ENCODE data around the gene USO1.
A peak's percentile ranks its signal among the peaks of the same experiment; 100 is the strongest.
"Not testable (repeated sequence)": the region's sequence is repeated elsewhere in the genome, so short reads cannot be mapped to it uniquely, and the experiment has no call there.

USO1 gene

DNA sequence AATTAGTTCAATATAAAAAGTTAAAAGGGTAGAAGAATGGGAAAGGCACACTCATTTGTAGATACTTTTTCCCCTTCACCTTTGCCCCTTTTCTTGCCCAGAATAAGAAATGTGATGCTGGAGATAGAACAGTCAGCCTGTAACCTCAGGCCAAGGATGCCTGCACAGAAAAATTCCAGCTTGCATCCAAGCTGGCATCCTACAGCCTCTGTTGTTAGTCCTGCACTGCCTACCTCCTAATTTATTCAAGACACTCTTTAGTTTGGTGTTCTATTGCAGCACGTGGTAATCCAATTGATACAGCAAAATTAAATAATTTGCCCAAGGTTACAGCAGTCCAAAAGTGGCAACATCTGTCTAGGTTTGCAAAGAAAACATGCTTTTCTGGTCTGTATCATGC is 9.7 kb upstream of the USO1 start:
- DNase-seq (ENCODE audit: insufficient read length, low spot score): no peak
- peak; percentile 71 for FAIRE-seq
- TF ChIP-seq POLR2AphosphoS5 (IDR thresholded peaks at IDR 0.05; ENCODE audit: low read depth, low read length) (no peak), POU2F2 (IDR thresholded peaks at IDR 0.05; ENCODE audit: low read depth, low read length) (no peak), TAF1 (IDR thresholded peaks at IDR 0.05; ENCODE audit: low read depth, low read length) (no peak), POLR2A (IDR thresholded peaks at IDR 0.05; ENCODE audit: low read depth, low read length) (no peak), PAX5 (IDR thresholded peaks at IDR 0.05; ENCODE audit: insufficient read depth, low read length, severe bottlenecking) (no peak), SPI1 (IDR thresholded peaks at IDR 0.05; ENCODE audit: low read depth, low read length) (no peak)

DNA sequence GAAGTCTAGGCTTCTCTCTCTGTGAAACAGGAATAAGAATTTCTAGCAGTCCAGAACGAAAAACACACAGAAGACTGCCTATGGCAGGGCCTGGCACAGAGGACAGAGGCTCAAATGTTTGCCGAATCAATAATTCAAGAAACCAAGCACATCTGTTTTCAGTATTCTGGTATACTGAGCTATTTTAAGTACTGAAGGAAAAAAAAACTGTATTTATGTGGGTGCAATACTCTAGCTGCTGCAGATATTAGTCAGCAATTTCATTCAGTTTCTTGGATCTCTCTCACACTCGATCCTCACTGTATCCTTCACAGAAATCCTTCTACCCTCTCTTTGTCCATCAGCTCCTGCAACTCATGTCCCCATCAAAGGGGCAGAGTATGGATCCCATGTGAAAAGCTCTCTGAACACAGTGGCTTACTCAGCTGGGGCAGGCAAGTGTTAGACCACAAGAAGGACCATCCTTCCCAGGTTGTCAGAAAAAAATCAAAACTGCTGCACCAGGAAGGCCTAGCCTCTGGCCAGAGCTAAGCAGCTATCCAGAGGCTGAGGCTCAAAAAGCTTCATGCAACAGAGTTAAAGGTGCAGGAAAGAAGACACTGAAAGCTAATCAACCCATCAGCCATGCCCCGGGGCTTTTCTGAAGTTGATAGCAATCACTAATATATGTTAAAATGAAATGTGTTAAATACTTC is 9.1 kb upstream of the USO1 start:
- TF ChIP-seq TAF1 (IDR thresholded peaks at IDR 0.05; ENCODE audit: low read depth, low read length) (no peak), POLR2AphosphoS5 (IDR thresholded peaks at IDR 0.05; ENCODE audit: low read depth, low read length) (no peak), POU2F2 (IDR thresholded peaks at IDR 0.05; ENCODE audit: low read depth, low read length) (no peak), PAX5 (IDR thresholded peaks at IDR 0.05; ENCODE audit: insufficient read depth, low read length, severe bottlenecking) (no peak), POLR2A (IDR thresholded peaks at IDR 0.05; ENCODE audit: low read depth, low read length) (no peak), SPI1 (IDR thresholded peaks at IDR 0.05; ENCODE audit: low read depth, low read length) (no peak)
- DNase-seq (ENCODE audit: insufficient read length, low spot score): no peak
- FAIRE-seq: no peak

DNA sequence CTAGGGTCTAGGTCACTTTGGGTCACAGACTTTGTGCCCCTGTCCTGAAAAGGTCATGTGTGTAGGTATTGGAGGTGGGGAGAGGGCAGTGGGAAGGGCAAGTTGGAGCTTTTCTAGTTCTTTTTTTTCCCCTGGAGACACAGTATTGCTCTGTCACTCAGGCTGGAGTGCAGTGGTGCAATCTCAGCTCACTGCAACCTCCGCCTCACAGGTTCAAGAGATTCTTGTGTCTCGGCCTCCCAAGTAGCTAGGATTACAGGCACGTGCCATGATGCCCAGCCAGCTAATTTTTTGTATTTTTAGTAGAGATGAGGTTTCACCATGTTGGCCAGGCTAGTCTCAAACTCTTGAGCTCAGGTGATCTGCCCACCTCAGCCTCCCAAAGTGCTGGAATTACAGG is 8.3 kb upstream of the USO1 start:
- FAIRE-seq; DNase-seq (ENCODE audit: insufficient read length, low spot score): not testable (repeated sequence)

GRCh38 chr4:75717408-75717807 is 7.0 kb upstream of the USO1 start:
- DNase-seq (ENCODE audit: insufficient read length, low spot score) (no peak), FAIRE-seq (no peak)
- TF ChIP-seq POLR2A (IDR thresholded peaks at IDR 0.05; ENCODE audit: low read depth, low read length) (no peak), PAX5 (IDR thresholded peaks at IDR 0.05; ENCODE audit: insufficient read depth, low read length, severe bottlenecking) (no peak), POU2F2 (IDR thresholded peaks at IDR 0.05; ENCODE audit: low read depth, low read length) (no peak), SPI1 (IDR thresholded peaks at IDR 0.05; ENCODE audit: low read depth, low read length) (no peak), POLR2AphosphoS5 (IDR thresholded peaks at IDR 0.05; ENCODE audit: low read depth, low read length) (no peak), TAF1 (IDR thresholded peaks at IDR 0.05; ENCODE audit: low read depth, low read length) (no peak)

GRCh38 chr4:75718529-75718928 is 5.8 kb upstream of the USO1 start:
- no peak for DNase-seq (ENCODE audit: insufficient read length, low spot score)
- no peak for FAIRE-seq
- TF ChIP-seq POLR2A (IDR thresholded peaks at IDR 0.05; ENCODE audit: low read depth, low read length): no peak
- TF ChIP-seq PAX5 (IDR thresholded peaks at IDR 0.05; ENCODE audit: insufficient read depth, low read length, severe bottlenecking): no peak
- no peak for TF ChIP-seq POLR2AphosphoS5 (IDR thresholded peaks at IDR 0.05; ENCODE audit: low read depth, low read length)
- no peak for TF ChIP-seq SPI1 (IDR thresholded peaks at IDR 0.05; ENCODE audit: low read depth, low read length)
- TF ChIP-seq POU2F2 (IDR thresholded peaks at IDR 0.05; ENCODE audit: low read depth, low read length): no peak
- TF ChIP-seq TAF1 (IDR thresholded peaks at IDR 0.05; ENCODE audit: low read depth, low read length): no peak

DNA sequence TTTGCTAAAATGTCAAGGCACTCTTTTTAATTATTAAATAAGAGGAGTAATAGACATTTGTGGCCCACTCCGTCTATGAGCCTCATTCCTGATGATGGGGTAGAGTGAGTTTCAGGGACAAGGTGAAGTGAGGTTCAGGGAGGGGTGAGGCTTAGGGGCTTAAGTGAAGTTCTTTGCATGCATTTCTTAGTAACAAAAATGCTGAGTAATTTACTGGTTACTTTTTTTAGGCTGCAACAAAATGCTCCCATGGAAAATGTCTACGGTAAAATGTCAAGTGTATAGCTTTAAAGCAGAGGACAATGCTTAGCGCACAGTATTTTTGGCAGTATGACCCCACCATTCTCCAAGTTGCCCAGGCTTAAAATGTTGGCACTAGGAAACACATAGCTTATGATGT is 2.0 kb upstream of the USO1 start:
- DNase-seq (ENCODE audit: insufficient read length, low spot score): no peak

GRCh38 chr4:75723163-75724065 is 963 bp upstream of the USO1 start:
- DNase-seq (ENCODE audit: insufficient read length, low spot score): no peak
- FAIRE-seq: peak; percentile 23
- no peak for TF ChIP-seq SPI1 (IDR thresholded peaks at IDR 0.05; ENCODE audit: low read depth, low read length)
- TF ChIP-seq POLR2A (IDR thresholded peaks at IDR 0.05; ENCODE audit: low read depth, low read length): no peak
- no peak for TF ChIP-seq POU2F2 (IDR thresholded peaks at IDR 0.05; ENCODE audit: low read depth, low read length)
- no peak for TF ChIP-seq TAF1 (IDR thresholded peaks at IDR 0.05; ENCODE audit: low read depth, low read length)
- no peak for TF ChIP-seq PAX5 (IDR thresholded peaks at IDR 0.05; ENCODE audit: insufficient read depth, low read length, severe bottlenecking)
- no peak for TF ChIP-seq POLR2AphosphoS5 (IDR thresholded peaks at IDR 0.05; ENCODE audit: low read depth, low read length)

More for the DNA sequence above, 2.0 kb upstream of the USO1 start:
- FAIRE-seq: no peak
- TF ChIP-seq TAF1 (IDR thresholded peaks at IDR 0.05; ENCODE audit: low read depth, low read length) (no peak), POLR2AphosphoS5 (IDR thresholded peaks at IDR 0.05; ENCODE audit: low read depth, low read length) (no peak), POU2F2 (IDR thresholded peaks at IDR 0.05; ENCODE audit: low read depth, low read length) (no peak), SPI1 (IDR thresholded peaks at IDR 0.05; ENCODE audit: low read depth, low read length) (no peak), POLR2A (IDR thresholded peaks at IDR 0.05; ENCODE audit: low read depth, low read length) (no peak), PAX5 (IDR thresholded peaks at IDR 0.05; ENCODE audit: insufficient read depth, low read length, severe bottlenecking) (no peak)

DNA sequence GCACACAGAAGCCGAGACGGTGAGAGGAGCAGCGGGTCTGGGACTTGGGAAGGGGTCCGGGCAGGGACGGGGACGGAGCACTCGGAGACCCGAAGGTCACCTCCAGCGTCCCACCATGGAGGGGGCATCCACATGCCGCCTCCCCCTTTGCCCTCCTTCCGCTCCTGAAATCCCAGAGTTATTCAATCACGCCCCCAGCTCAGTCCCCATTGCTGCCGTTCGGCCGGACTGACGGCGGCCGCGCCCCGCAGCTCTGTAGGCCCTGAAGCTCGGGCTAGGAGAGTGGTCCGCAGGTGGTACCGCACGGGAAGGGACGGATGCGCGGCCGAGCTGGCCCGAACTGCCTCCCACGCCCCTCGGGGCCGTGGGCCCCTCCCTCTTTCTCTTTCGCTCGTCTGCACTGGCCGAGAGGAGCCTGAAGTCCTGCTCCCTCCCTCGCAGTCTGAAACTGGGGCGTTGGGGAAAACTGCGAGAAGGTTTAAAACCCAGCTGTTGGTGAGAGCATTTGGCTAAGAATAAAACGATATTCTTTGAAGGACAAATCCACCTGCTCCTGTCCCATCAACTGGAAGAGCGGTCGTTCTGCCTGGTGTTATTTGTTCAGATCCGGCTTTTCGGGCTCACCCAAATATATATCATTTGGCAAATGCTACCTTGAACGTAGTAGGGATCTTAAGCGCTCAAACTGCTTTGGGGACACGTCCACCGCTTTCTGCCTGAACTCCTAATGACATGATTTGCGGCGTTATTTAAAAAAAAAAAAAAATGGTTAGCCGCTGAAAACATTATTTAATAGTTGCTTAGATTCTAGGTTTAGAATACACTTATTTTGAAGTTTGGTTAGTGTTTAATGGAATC is 719 bp downstream of the USO1 start:
- peak; percentile 93 for FAIRE-seq
- TF ChIP-seq SPI1 (IDR thresholded peaks at IDR 0.05; ENCODE audit: low read depth, low read length) (no peak), PAX5 (IDR thresholded peaks at IDR 0.05; ENCODE audit: insufficient read depth, low read length, severe bottlenecking) (no peak), POU2F2 (IDR thresholded peaks at IDR 0.05; ENCODE audit: low read depth, low read length) (0 out of 2 replicates have a peak, but pooled peaks have one; percentile 12), POLR2A (IDR thresholded peaks at IDR 0.05; ENCODE audit: low read depth, low read length) (0 out of 2 replicates have a peak, but pooled peaks have one; percentile 22), POLR2AphosphoS5 (IDR thresholded peaks at IDR 0.05; ENCODE audit: low read depth, low read length) (peak; percentile 31), TAF1 (IDR thresholded peaks at IDR 0.05; ENCODE audit: low read depth, low read length) (peak; percentile 21; the same call in 1 of the 2 replicates)
- peak; percentile 55 for DNase-seq (ENCODE audit: insufficient read length, low spot score)

GRCh38 chr4:75725942-75726538 is 1.7 kb downstream of the USO1 start:
- not testable (repeated sequence) for DNase-seq (ENCODE audit: insufficient read length, low spot score); FAIRE-seq
